ENCODE measurements around the gene HSD17B10.
A peak's percentile ranks its signal among the peaks of the same experiment; 100 is the strongest.
"Not testable (repeated sequence)": the region's sequence is repeated elsewhere in the genome, so short reads cannot be mapped to it uniquely, and the experiment has no call there.

The HSD17B10 gene

GRCh38 chrX:53438174-53438831 lies 4.1 kb upstream of the HSD17B10 start:
- DNase-seq (ENCODE audit: insufficient read length, low spot score) (no peak), FAIRE-seq (no peak)

- FAIRE-seq (peak; percentile 60), DNase-seq (ENCODE audit: insufficient read length, low spot score) (no peak)
Observed at GRCh38 chrX:53437206-53437605, 3.0 kb upstream of the HSD17B10 start.

- no peak for DNase-seq (ENCODE audit: insufficient read length, low spot score)
- FAIRE-seq: peak; percentile 99
Observed at GRCh38 chrX:53435997-53436396, 1.8 kb upstream of the HSD17B10 start.

- DNase-seq (ENCODE audit: insufficient read length, low spot score) (no peak), FAIRE-seq (no peak)
Observed at GRCh38 chrX:53430231-53430630, 3.9 kb downstream of the HSD17B10 start.

GRCh38 chrX:53429755-53430154 lies 4.4 kb downstream of the HSD17B10 start:
- no peak for FAIRE-seq

GRCh38 chrX:53422861-53423306 lies 11.3 kb downstream of the HSD17B10 start, which contains the start of gene RIBC1:
Gene RIBC1 (plus strand): TSS chrX:53422873. CDS start chrX:53426277, 3,404 bp downstream.
- DNase-seq (ENCODE audit: insufficient read length, low spot score) (no peak), FAIRE-seq (no peak)

More at GRCh38 chrX:53429755-53430154, 4.4 kb downstream of the HSD17B10 start:
- no peak for DNase-seq (ENCODE audit: insufficient read length, low spot score)

- DNase-seq (ENCODE audit: insufficient read length, low spot score): peak; percentile 69
- peak; percentile 99 for FAIRE-seq
Observed at GRCh38 chrX:53422086-53422860, 11.9 kb downstream of the HSD17B10 start, which contains the start of gene SMC1A. Gene SMC1A (minus strand): TSS chrX:53422654. CDS start chrX:53422600, 54 bp downstream.

- DNase-seq (ENCODE audit: insufficient read length, low spot score): no peak
- no peak for FAIRE-seq
Observed at GRCh38 chrX:53421772-53422085, 12.4 kb downstream of the HSD17B10 start.

GRCh38 chrX:53421125-53421524 lies 13.0 kb downstream of the HSD17B10 start:
- DNase-seq (ENCODE audit: insufficient read length, low spot score) (no peak), FAIRE-seq (no peak)

GRCh38 chrX:53420351-53420750 lies 13.8 kb downstream of the HSD17B10 start:
- not testable (repeated sequence) for DNase-seq (ENCODE audit: insufficient read length, low spot score); FAIRE-seq

- no peak for FAIRE-seq
Observed at GRCh38 chrX:53412446-53412845, 21.7 kb downstream of the HSD17B10 start.

GRCh38 chrX:53403535-53403934 lies 30.6 kb downstream of the HSD17B10 start:
- FAIRE-seq: peak; percentile 44
- no peak for DNase-seq (ENCODE audit: insufficient read length, low spot score)

More at GRCh38 chrX:53412446-53412845, 21.7 kb downstream of the HSD17B10 start:
- no peak for DNase-seq (ENCODE audit: insufficient read length, low spot score)

GRCh38 chrX:53398216-53398615 lies 36.0 kb downstream of the HSD17B10 start:
- DNase-seq (ENCODE audit: insufficient read length, low spot score) (no peak), FAIRE-seq (no peak)

GRCh38 chrX:53395605-53396298 lies 38.4 kb downstream of the HSD17B10 start:
- DNase-seq (ENCODE audit: insufficient read length, low spot score): no peak
- no peak for FAIRE-seq

GRCh38 chrX:53383376-53384076 lies 50.6 kb downstream of the HSD17B10 start:
- DNase-seq (ENCODE audit: insufficient read length, low spot score) (no peak), FAIRE-seq (no peak)
